Epithelial cell of proximal tubule (primary cell): Measurements from ENCODE around the gene HMX2. TPM values are rescaled to one million over a fixed set of nuclear protein-coding genes. Genes with fewer than 3 reads are reported as not detected.

Experiments
- total RNA-seq: library from RNA; depleted of rRNA; stranded (reverse); fragments of >200 nt; gene quantifications from 2 replicates; pipeline ENCODE4 v1.2.3, GENCODE V29; 2015

The HMX2 gene
- total RNA-seq, 1 donor from 2014 or later: not detected

Other genes starting within 250 kb of the HMX2 start
- gene FAM24A, start 237.5 kb upstream of the HMX2 start, total RNA-seq: not detected in 2 replicates
- 3.9 and 5.9 TPM in 2 replicates for gene C10orf88, start 193.9 kb upstream of the HMX2 start, total RNA-seq
- gene PSTK, start 167.7 kb upstream of the HMX2 start, total RNA-seq: 3.0 and 4.6 TPM in 2 replicates
- 1.0 and 5.1 TPM in 2 replicates for gene IKZF5, start 139.3 kb upstream of the HMX2 start, total RNA-seq
- gene ACADSB, start 139.1 kb upstream of the HMX2 start, total RNA-seq: 4.4 and 5.0 TPM in 2 replicates
- gene HMX3, start 12.2 kb upstream of the HMX2 start, total RNA-seq: not detected in 2 replicates
- gene BUB3, start 6.3 kb downstream of the HMX2 start, total RNA-seq: 128 and 226 TPM in 2 replicates